NOMO-1 treated with DMSO at 0.1 percent for 48 hours (cell line): ENCODE data around the gene SGSH.
"Not testable (repeated sequence)": the region's sequence is repeated elsewhere in the genome, so short reads cannot be mapped to it uniquely, and the experiment has no call there.

Source experiments
- DNase-seq: peaks from one replicate; lab custom pipeline; 2025; ENCODE audit not compliant: unreplicated experiment; lab: John Stamatoyannopoulos, UW

The SGSH gene

GRCh38 chr17:80212109-80212508 lies 8.0 kb downstream of the SGSH start:
- DNase-seq: no peak

GRCh38 chr17:80210348-80211108 lies 9.6 kb downstream of the SGSH start:
- DNase-seq: no peak

- no peak for DNase-seq
Measured at GRCh38 chr17:80209765-80210164, 10.4 kb downstream of the SGSH start.

GRCh38 chr17:80208050-80208449 lies 12.1 kb downstream of the SGSH start:
- no peak for DNase-seq

- no peak for DNase-seq
Measured at GRCh38 chr17:80205811-80206210, 14.3 kb downstream of the SGSH start.

GRCh38 chr17:80204626-80205468 lies 15.3 kb downstream of the SGSH start:
- DNase-seq: no peak

GRCh38 chr17:80203471-80203963 lies 16.6 kb downstream of the SGSH start:
- DNase-seq: no peak

- DNase-seq: no peak
Measured at GRCh38 chr17:80202197-80202596, 17.9 kb downstream of the SGSH start.

GRCh38 chr17:80201446-80201845 lies 18.7 kb downstream of the SGSH start:
- no peak for DNase-seq

- not testable (repeated sequence) for DNase-seq
Measured at GRCh38 chr17:80199295-80199694, 20.8 kb downstream of the SGSH start.

GRCh38 chr17:80198144-80198661 lies 21.9 kb downstream of the SGSH start:
- DNase-seq: no peak

GRCh38 chr17:80196652-80197051 lies 23.5 kb downstream of the SGSH start:
- no peak for DNase-seq

- DNase-seq: no peak
Measured at GRCh38 chr17:80195671-80196529, 24.2 kb downstream of the SGSH start.

- no peak for DNase-seq
Measured at GRCh38 chr17:80195141-80195540, 25.0 kb downstream of the SGSH start.

GRCh38 chr17:80191865-80192661 lies 28.1 kb downstream of the SGSH start:
- no peak for DNase-seq

- no peak for DNase-seq
Measured at GRCh38 chr17:80191192-80191591, 28.9 kb downstream of the SGSH start.

- DNase-seq: no peak
Measured at GRCh38 chr17:80190716-80191115, 29.4 kb downstream of the SGSH start.

- no peak for DNase-seq
Measured at GRCh38 chr17:80189611-80190010, 30.5 kb downstream of the SGSH start.

GRCh38 chr17:80187515-80187941 lies 32.6 kb downstream of the SGSH start:
- no peak for DNase-seq

- DNase-seq: no peak
Measured at GRCh38 chr17:80187090-80187489, 33.0 kb downstream of the SGSH start.
